HepG2 (cell line): ENCODE measurements around the gene RAC3. TPM values are rescaled to one million over a fixed set of nuclear protein-coding genes. Genes with fewer than 3 reads are reported as not detected.

Experiments
- ATM ChIP-seq: fragments of 450-650 bp; IDR thresholded peaks from 2 replicates; pipeline ENCODE4 v1.7.1; 2017; ENCODE audit warnings: mild to moderate bottlenecking, borderline replicate concordance
- JUN ChIP-seq: sonication (generic); formaldehyde crosslinking; IDR thresholded peaks from 2 replicates; pipeline ENCODE4 v1.4.0; 2020; ENCODE audit warnings: mild to moderate bottlenecking, missing genetic modification reagents
- SP5 ChIP-seq: IDR thresholded peaks from 2 replicates; pipeline ENCODE4 v1.6.1; 2016; ENCODE audit warnings: low read depth, borderline replicate concordance
- ZBTB38 ChIP-seq: sonication (generic); formaldehyde crosslinking; IDR thresholded peaks from 2 replicates; pipeline ENCODE4 v1.5.1; 2020; ENCODE audit warnings: mild to moderate bottlenecking, missing genetic modification reagents
- ZNF230 ChIP-seq: sonication (generic); formaldehyde crosslinking; IDR thresholded peaks from 2 replicates; pipeline ENCODE4 v1.4.0; 2020; ENCODE audit warnings: mild to moderate bottlenecking, missing genetic modification reagents
- ZNF232 ChIP-seq: sonication (generic); formaldehyde crosslinking; IDR thresholded peaks from 2 replicates; pipeline ENCODE4 v1.4.0; 2020; ENCODE audit warnings: missing genetic modification reagents, borderline replicate concordance
- ZNF253 ChIP-seq: sonication (generic); formaldehyde crosslinking; IDR thresholded peaks from 2 replicates; pipeline ENCODE4 v1.8.0; 2022; ENCODE audit warnings: mild to moderate bottlenecking, missing genetic modification reagents, borderline replicate concordance
- ZNF460 ChIP-seq: sonication (generic); formaldehyde crosslinking; IDR thresholded peaks from 2 replicates; pipeline ENCODE4 v1.5.1; 2020; ENCODE audit warnings: missing genetic modification reagents, mild to moderate bottlenecking, borderline replicate concordance
- ZNF557 ChIP-seq: sonication (generic); formaldehyde crosslinking; IDR thresholded peaks from 2 replicates; pipeline ENCODE4 v1.4.0; 2020; ENCODE audit warnings: missing genetic modification reagents
- ZNF777 ChIP-seq: sonication (generic); formaldehyde crosslinking; IDR thresholded peaks from 2 replicates; pipeline ENCODE4 v1.4.0; 2020; ENCODE audit warnings: missing genetic modification reagents
- ZNF781 ChIP-seq: sonication (generic); formaldehyde crosslinking; IDR thresholded peaks from 2 replicates; pipeline ENCODE4 v1.5.1; 2020; ENCODE audit warnings: borderline replicate concordance, mild to moderate bottlenecking, missing genetic modification reagents; ENCODE audit errors: not compliant biosample characterization
- polyA plus RNA-seq, 8 experiments: library from polyadenylated mRNA; depleted of rRNA in 3 of 8; stranded (reverse) in 7 of 8; unstranded in 1 of 8; fragments of >200 nt; fragmentation: Illumina TruSeq in 4 of 8; extraction: Trizol in 4 of 8; gene quantifications; 2 replicates each; pipeline versions ENCODE4 v1.2.1 to v1.2.3, GENCODE V29; 2011 to 2016; ENCODE audit warnings: low read depth in 4 of 8, missing spikeins in 1 of 8, mixed read lengths in 1 of 8; ENCODE audit not compliant: insufficient read depth in 1 of 8
- total RNA-seq, 5 experiments: library from RNA; depleted of rRNA; stranded (reverse); fragments of >200 nt; fragmentation: Illumina TruSeq; extraction: Trizol; gene quantifications; 2 replicates each; pipeline ENCODE4 v1.2.3, GENCODE V29; 2016; ENCODE audit warnings: low read depth in 1 of 5
- TF ChIP-seq, protein P1 (sequence below): sonication (generic); formaldehyde crosslinking; IDR thresholded peaks from 2 replicates; pipeline ENCODE4 v1.5.0; 2020; ENCODE audit warnings: mild to moderate bottlenecking, missing genetic modification reagents, borderline replicate concordance
- TF ChIP-seq, protein P2 (sequence below): conservative IDR thresholded peaks from 2 replicates; pipeline ENCODE4 v1.6.1; 2018; ENCODE audit warnings: missing genetic modification reagents
- TF ChIP-seq, protein P3 (sequence below), 2 experiments: fragments of 450-650 bp in 1 of 2; sonication (generic) in 1 of 2; formaldehyde crosslinking in 1 of 2; IDR thresholded peaks; 2 replicates each; pipeline versions ENCODE4 v1.6.1 to v1.8.0; 2016 to 2022; ENCODE audit warnings: antibody characterized with exemption in 1 of 2, mild to moderate bottlenecking in 1 of 2, missing genetic modification reagents in 1 of 2

The RAC3 gene
- total and polyA plus RNA-seq, 2 of the 13 experiments (the other 11 are each of a cell fraction or from before 2014, with no cell fraction given) = 10.5 to 21.3 TPM

DNA sequence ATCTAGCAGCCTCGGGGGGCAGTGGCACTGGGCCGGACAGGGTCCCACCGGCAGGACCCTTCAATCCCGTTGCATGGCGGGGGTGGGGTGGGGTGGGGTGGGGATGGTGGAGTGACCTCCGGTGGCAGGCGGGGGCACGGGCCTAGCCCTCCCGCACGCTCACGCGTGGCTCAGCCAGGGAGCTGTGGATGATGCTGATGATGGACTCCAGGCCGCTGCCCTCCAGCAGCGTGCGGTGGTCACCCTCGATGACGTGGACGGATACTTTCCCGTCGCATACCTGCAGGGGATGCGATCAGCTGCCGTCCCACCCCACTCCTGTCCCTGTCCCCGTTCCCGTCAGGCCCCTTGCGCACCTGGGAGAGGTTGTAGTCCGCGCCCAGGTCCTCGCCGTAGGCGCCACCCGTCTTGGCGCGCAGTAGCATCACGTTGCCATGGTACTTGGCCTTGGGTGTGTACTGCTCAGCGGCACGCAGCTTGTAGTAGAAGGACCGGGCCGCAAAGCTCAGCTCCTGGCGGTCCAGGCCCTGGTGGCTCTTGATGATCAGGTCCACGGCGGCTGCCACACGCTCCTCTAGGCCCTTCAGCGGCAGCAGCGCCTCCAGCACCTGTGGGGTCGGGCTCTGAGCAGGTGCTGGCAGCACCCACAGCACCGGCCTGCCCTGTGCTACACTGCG, 47.7 kb downstream of the RAC3 start (continued):
- TF ChIP-seq, protein P1, sequence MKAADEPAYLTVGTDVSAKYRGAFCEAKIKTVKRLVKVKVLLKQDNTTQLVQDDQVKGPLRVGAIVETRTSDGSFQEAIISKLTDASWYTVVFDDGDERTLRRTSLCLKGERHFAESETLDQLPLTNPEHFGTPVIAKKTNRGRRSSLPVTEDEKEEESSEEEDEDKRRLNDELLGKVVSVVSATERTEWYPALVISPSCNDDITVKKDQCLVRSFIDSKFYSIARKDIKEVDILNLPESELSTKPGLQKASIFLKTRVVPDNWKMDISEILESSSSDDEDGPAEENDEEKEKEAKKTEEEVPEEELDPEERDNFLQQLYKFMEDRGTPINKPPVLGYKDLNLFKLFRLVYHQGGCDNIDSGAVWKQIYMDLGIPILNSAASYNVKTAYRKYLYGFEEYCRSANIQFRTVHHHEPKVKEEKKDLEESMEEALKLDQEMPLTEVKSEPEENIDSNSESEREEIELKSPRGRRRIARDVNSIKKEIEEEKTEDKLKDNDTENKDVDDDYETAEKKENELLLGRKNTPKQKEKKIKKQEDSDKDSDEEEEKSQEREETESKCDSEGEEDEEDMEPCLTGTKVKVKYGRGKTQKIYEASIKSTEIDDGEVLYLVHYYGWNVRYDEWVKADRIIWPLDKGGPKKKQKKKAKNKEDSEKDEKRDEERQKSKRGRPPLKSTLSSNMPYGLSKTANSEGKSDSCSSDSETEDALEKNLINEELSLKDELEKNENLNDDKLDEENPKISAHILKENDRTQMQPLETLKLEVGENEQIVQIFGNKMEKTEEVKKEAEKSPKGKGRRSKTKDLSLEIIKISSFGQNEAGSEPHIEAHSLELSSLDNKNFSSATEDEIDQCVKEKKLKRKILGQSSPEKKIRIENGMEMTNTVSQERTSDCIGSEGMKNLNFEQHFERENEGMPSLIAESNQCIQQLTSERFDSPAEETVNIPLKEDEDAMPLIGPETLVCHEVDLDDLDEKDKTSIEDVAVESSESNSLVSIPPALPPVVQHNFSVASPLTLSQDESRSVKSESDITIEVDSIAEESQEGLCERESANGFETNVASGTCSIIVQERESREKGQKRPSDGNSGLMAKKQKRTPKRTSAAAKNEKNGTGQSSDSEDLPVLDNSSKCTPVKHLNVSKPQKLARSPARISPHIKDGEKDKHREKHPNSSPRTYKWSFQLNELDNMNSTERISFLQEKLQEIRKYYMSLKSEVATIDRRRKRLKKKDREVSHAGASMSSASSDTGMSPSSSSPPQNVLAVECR (CRISPR knock-in tag) = 0 out of 2 replicates have a peak, but pooled peaks have one; percentile 13
- TF ChIP-seq ZNF781 (CRISPR knock-in tag) (no peak), JUN (CRISPR knock-in tag) (no peak), ZNF230 (CRISPR knock-in tag) (no peak), SP5 (no peak), ZNF253 (CRISPR knock-in tag) (no peak), ATM (no peak), ZNF557 (CRISPR knock-in tag) (no peak), ZNF777 (CRISPR knock-in tag) (no peak), ZNF232 (CRISPR knock-in tag) (no peak), ZBTB38 (CRISPR knock-in tag) (peak; percentile 54), ZNF460 (CRISPR knock-in tag) (no peak)
- TF ChIP-seq, protein P2, sequence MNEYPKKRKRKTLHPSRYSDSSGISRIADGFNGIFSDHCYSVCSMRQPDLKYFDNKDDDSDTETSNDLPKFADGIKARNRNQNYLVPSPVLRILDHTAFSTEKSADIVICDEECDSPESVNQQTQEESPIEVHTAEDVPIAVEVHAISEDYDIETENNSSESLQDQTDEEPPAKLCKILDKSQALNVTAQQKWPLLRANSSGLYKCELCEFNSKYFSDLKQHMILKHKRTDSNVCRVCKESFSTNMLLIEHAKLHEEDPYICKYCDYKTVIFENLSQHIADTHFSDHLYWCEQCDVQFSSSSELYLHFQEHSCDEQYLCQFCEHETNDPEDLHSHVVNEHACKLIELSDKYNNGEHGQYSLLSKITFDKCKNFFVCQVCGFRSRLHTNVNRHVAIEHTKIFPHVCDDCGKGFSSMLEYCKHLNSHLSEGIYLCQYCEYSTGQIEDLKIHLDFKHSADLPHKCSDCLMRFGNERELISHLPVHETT (CRISPR knock-in tag) = no peak
- TF ChIP-seq, protein P3, sequence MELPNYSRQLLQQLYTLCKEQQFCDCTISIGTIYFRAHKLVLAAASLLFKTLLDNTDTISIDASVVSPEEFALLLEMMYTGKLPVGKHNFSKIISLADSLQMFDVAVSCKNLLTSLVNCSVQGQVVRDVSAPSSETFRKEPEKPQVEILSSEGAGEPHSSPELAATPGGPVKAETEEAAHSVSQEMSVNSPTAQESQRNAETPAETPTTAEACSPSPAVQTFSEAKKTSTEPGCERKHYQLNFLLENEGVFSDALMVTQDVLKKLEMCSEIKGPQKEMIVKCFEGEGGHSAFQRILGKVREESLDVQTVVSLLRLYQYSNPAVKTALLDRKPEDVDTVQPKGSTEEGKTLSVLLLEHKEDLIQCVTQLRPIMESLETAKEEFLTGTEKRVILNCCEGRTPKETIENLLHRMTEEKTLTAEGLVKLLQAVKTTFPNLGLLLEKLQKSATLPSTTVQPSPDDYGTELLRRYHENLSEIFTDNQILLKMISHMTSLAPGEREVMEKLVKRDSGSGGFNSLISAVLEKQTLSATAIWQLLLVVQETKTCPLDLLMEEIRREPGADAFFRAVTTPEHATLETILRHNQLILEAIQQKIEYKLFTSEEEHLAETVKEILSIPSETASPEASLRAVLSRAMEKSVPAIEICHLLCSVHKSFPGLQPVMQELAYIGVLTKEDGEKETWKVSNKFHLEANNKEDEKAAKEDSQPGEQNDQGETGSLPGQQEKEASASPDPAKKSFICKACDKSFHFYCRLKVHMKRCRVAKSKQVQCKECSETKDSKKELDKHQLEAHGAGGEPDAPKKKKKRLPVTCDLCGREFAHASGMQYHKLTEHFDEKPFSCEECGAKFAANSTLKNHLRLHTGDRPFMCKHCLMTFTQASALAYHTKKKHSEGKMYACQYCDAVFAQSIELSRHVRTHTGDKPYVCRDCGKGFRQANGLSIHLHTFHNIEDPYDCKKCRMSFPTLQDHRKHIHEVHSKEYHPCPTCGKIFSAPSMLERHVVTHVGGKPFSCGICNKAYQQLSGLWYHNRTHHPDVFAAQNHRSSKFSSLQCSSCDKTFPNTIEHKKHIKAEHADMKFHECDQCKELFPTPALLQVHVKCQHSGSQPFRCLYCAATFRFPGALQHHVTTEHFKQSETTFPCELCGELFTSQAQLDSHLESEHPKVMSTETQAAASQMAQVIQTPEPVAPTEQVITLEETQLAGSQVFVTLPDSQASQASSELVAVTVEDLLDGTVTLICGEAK (IDR thresholded peaks at IDR 0.05) = no peak
- TF ChIP-seq, protein P3 (CRISPR knock-in tag; IDR thresholded peaks at IDR 0.05) = no peak
